Ovary (tissue), 9 donors: ENCODE data around the gene CACYBP. TPM values are rescaled to one million over a fixed set of nuclear protein-coding genes. Genes with fewer than 3 reads are reported as not detected.
A peak's percentile ranks its signal among the peaks of the same experiment; 100 is the strongest.

Experiments
- DNase-seq, 5 donors: peaks; one replicate each; pipeline ENCODE4 v3.0.0-alpha.2; 2019 to 2020
- H3K27ac ChIP-seq, 2 donors: fragments of 200-600 bp; one replicate each; pipeline versions ENCODE4 v1.5.1 to v1.8.0; 2019 to 2022
- H3K27me3 ChIP-seq: fragments of 200-600 bp; one replicate; pipeline ENCODE4 v1.8.0; 2022
- H3K36me3 ChIP-seq: fragments of 200-600 bp; sonication (generic); one replicate; pipeline ENCODE4 v1.5.1; 2019
- H3K4me1 ChIP-seq: one replicate; pipeline ENCODE4 v1.8.1; 2013; ENCODE audit warnings: mild to moderate bottlenecking, moderate library complexity; ENCODE audit not compliant: insufficient read depth
- H3K4me3 ChIP-seq: fragments of 200-600 bp; sonication (generic); one replicate; pipeline ENCODE4 v1.5.1; 2017
- H3K9me3 ChIP-seq, 2 donors: fragments of 200-600 bp in 1 of 2; sonication (generic) in 1 of 2; one replicate each; pipeline versions ENCODE4 v1.5.1 to v1.8.1; 2013 to 2019; ENCODE audit warnings: mild to moderate bottlenecking in 1 of 2, moderate library complexity in 1 of 2
- EP300 ChIP-seq: sonication (generic); formaldehyde crosslinking; IDR thresholded peaks from one replicate; pipeline ENCODE4 v1.6.1; 2017; ENCODE audit warnings: antibody characterized with exemption
- POLR2A ChIP-seq: fragments of 450-650 bp; IDR thresholded peaks from one replicate; pipeline ENCODE4 v1.6.1; 2017; ENCODE audit warnings: antibody characterized with exemption, mild to moderate bottlenecking, moderate library complexity
- WGBS, 3 donors: extraction: QIAGEN DNeasy Blood & Tissue Kit in 1 of 3; methylation state at CpG; one replicate each; pipeline versions ENCODE4 v1.1.5 to v1.1.7; 2013 to 2017; 5-methylcytosine and 5-hydroxymethylcytosine counted together
- intact Hi-C, 4 donors: fragments of 100-400 bp; cut with DNase I; formaldehyde crosslinking; loops; one replicate each; pipeline versions ENCODE4 v1.11.0 to v1.15.1; 2022 to 2023
- polyA plus RNA-seq, 2 donors: library from polyadenylated mRNA; stranded (reverse); fragments of 200-250 nt in 1 of 2; fragments of 350-450 nt in 1 of 2; fragmentation: Illumina TruSeq in 1 of 2; extraction: RNeasy Lipid Tissue Mini Kit (QIAGEN cat#74804) in 1 of 2; gene quantifications; one replicate each; pipeline ENCODE4 v1.2.3, GENCODE V29; 2013 to 2014
- total RNA-seq, 7 donors: library from RNA; depleted of rRNA in 2 of 7; stranded (reverse); fragments of >200 nt in 2 of 7; fragmentation: NEBNext Ultra II Directional in 3 of 7; extraction: Animal tissue kit (Norgen Biotek cat#: 25700) in 3 of 7; gene quantifications; one replicate each; pipeline versions ENCODE4 v1.1.0 to v1.2.4, GENCODE V29; 2016 to 2023
- TF ChIP-seq, protein P1 (sequence below), 3 donors: fragments of 450-650 bp in 2 of 3; fragments of 200-600 bp in 1 of 3; IDR thresholded peaks; one replicate each; pipeline versions ENCODE4 v1.5.1 to v1.8.0; 2016 to 2022; ENCODE audit warnings: antibody characterized with exemption in 3 of 3, mild to moderate bottlenecking in 1 of 3
- donor health status: DM: no; HTN: no; CAD: no; lungs with moderate emphysema.
- donor health status: DM: no; HTN: no; CAD: no.
- donor health status: Bipolar disorder and iron deficiency.
- donor health status: DM: yes; HTN: yes; CAD: no.
- donor health status: DM: no; HTN: no; CAD: no.
- donor health status: DM: yes; HTN: yes; CAD: no.

Gene CACYBP
- total and polyA plus RNA-seq, 9 donors: 58.4 to 171 (median 75.0) TPM

DNA sequence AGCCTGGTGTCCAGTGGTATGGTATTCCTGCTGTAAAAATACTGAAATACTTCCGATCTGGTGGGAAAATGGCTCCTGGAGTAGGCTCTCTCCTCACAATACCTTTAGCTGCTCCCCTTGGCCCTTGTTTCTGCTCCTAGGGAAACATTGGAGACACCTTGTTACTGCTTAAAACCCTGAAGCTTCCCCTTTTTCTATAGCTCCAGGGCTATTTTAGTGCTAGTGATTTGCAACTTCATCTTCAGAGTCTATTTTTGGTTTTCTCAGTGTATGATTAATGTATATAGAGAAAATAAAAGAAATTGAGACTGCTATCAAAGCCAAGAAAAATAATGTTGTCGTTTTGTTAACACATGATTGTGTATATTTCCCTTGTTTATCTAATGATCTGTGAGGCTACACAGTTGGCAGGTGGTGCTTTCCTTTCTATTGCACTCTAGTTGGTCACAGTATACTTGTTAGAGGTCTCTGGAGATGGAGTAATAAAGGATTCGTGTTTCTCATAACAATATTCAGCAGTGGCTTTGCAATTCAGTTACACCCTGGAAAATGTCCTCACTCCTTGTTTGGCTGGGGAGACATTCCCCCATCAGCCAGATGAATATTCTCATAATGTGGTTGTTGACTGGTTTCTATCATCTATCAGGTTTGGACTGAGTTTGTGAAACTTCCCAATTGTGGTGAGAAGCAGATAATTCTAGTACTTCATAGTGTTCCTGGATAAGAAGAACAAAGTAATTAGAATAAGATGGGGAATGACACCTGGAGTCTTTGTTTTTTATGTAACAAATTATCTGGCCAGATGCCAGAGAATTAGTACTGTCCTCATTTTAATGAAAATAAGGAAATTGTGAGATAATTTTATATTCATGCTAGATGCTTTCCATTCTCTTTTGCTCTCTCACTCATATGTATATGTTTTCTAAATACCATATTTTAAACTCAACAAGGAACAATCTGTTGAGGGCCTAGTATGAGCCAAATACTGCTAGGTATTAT is 44.8 kb upstream of the CACYBP start:
- H3K36me3 ChIP-seq: no peaks in the 10 kb centered on the region
- no peak for DNase-seq
- intact Hi-C loops: no loop called here
- TF ChIP-seq POLR2A (no peak), EP300 (no peak)
- TF ChIP-seq, protein P1, sequence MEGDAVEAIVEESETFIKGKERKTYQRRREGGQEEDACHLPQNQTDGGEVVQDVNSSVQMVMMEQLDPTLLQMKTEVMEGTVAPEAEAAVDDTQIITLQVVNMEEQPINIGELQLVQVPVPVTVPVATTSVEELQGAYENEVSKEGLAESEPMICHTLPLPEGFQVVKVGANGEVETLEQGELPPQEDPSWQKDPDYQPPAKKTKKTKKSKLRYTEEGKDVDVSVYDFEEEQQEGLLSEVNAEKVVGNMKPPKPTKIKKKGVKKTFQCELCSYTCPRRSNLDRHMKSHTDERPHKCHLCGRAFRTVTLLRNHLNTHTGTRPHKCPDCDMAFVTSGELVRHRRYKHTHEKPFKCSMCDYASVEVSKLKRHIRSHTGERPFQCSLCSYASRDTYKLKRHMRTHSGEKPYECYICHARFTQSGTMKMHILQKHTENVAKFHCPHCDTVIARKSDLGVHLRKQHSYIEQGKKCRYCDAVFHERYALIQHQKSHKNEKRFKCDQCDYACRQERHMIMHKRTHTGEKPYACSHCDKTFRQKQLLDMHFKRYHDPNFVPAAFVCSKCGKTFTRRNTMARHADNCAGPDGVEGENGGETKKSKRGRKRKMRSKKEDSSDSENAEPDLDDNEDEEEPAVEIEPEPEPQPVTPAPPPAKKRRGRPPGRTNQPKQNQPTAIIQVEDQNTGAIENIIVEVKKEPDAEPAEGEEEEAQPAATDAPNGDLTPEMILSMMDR (IDR thresholded peaks at IDR 0.05): no peak
- WGBS, 3 donors: 55 to 61% (median 59%) methylated on average over 3 of the region's 3 CpGs
- H3K27me3 ChIP-seq: no peaks in the 10 kb centered on the region
- H3K27ac ChIP-seq: peak overlapping the region in 1 of 2 donors; percentile 37
- H3K9me3 ChIP-seq: no peaks in the 10 kb centered on the region
- H3K4me3 ChIP-seq: no peak overlapping the region
- H3K4me1 ChIP-seq: peaks cover 2% of the 10 kb centered on the region

GRCh38 chr1:174956086-174956485 is 43.7 kb upstream of the CACYBP start:
- no peak overlapping the region for H3K4me3 ChIP-seq
- intact Hi-C loops: no loop called here
- no peak overlapping the region for H3K27ac ChIP-seq
- DNase-seq: no peak
- no peaks in the 10 kb centered on the region for H3K9me3 ChIP-seq
- no peak for TF ChIP-seq POLR2A
- TF ChIP-seq, protein P1 (IDR thresholded peaks at IDR 0.05): no peak
- TF ChIP-seq EP300: no peak
- WGBS, 3 donors: 95 to 99% (median 96%) methylated on average over 3 of the region's 3 CpGs
- H3K36me3 ChIP-seq: no peaks in the 10 kb centered on the region
- H3K4me1 ChIP-seq: peaks cover 2% of the 10 kb centered on the region
- H3K27me3 ChIP-seq: no peaks in the 10 kb centered on the region

DNA sequence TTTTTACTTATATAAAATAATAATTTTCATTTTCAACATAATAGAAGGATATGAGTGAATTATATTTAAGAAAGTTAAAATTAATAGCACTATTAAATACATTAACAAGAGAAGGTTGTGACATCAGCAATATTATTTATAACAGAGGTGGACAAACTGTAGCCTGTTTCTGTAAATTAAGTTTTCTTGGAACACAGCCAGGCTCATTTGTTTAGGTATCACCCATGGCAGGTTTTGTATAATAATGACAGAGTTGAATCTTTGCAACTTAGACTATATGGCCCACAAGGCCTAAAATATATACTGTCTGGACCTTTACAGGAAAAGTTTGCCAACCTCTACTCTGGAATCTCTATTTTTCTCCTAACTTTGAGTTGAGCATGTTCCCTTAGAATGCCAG is 42.8 kb upstream of the CACYBP start:
- TF ChIP-seq EP300: no peak
- TF ChIP-seq POLR2A: no peak
- TF ChIP-seq, protein P1 (IDR thresholded peaks at IDR 0.05): no peak
- no peak overlapping the region for H3K4me3 ChIP-seq
- DNase-seq: no peak
- H3K9me3 ChIP-seq: no peaks in the 10 kb centered on the region
- H3K27me3 ChIP-seq: no peaks in the 10 kb centered on the region
- H3K36me3 ChIP-seq: no peaks in the 10 kb centered on the region
- H3K27ac ChIP-seq: peak overlapping the region in 1 of 2 donors; percentile 19
- peaks cover 2% of the 10 kb centered on the region for H3K4me1 ChIP-seq
- intact Hi-C loops: no loop called here

DNA sequence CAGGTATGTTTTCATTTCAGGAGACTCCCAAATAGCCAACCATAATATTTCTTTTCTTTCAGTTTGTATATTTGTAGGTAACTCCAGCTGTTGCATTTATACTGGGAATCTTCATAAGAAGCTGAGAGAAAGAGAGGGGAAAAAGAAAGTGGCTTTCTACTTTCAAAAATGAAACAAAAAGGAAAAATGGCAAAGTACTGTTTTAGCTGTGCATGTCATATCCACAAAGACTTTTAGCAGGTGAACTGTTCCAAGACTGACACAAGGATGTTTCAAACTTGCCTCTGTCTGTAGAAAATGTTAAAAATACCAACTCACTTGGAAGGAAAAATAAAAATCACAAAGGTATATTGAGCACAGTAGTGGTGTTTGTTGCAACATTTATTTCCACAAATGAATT is 41.9 kb upstream of the CACYBP start:
- intact Hi-C loops: no loop called here
- Histone ChIP-seq H3K27ac (peak overlapping the region in 1 of 2 donors; percentile 19), H3K36me3 (no peaks in the 10 kb centered on the region), H3K27me3 (no peaks in the 10 kb centered on the region), H3K4me1 (peaks cover 2% of the 10 kb centered on the region), H3K4me3 (no peak overlapping the region), H3K9me3 (no peaks in the 10 kb centered on the region)
- TF ChIP-seq POLR2A (no peak), EP300 (no peak)
- TF ChIP-seq, protein P1 (IDR thresholded peaks at IDR 0.05): no peak
- no peak for DNase-seq
